Activated T-cell treated with anti-CD3 and anti-CD28 coated beads, Interleukin-2, amount 50 U/mL, for 24 hours (primary cell): ENCODE measurements around the gene OR2B2.

Experiments
- DNase-seq: peaks from one replicate; pipeline ENCODE4 v3.0.0-alpha.2; 2020
- H3K27ac Mint-ChIP-seq: 2 replicates; pipeline ENCODE4 v1.8.0; 2020; ENCODE audit warnings: mild to moderate bottlenecking, mixed read lengths
- H3K27me3 Mint-ChIP-seq: 2 replicates; pipeline ENCODE4 v1.8.0; 2020; ENCODE audit warnings: mixed read lengths
- H3K36me3 Mint-ChIP-seq: 2 replicates; pipeline ENCODE4 v1.8.0; 2020; ENCODE audit warnings: low read depth, mixed read lengths
- H3K4me1 Mint-ChIP-seq: 2 replicates; pipeline ENCODE4 v1.8.0; 2020; ENCODE audit warnings: low read depth, mixed read lengths
- H3K4me3 Mint-ChIP-seq: 2 replicates; pipeline ENCODE4 v1.8.0; 2020; ENCODE audit warnings: mild to moderate bottlenecking, moderate library complexity, mixed read lengths
- H3K9me3 Mint-ChIP-seq: 2 replicates; pipeline ENCODE4 v1.8.0; 2020; ENCODE audit warnings: mixed read lengths

OR2B2 gene

GRCh38 chr6:27866357-27867050, 45.7 kb downstream of the OR2B2 start:
- Mint-ChIP-seq H3K27ac (peak overlapping the region; percentile 99), H3K36me3 (peaks cover 12% of the 10 kb centered on the region), H3K9me3 (no peaks in the 10 kb centered on the region), H3K4me3 (peak overlapping the region; percentile 96), H3K27me3 (no peaks in the 10 kb centered on the region), H3K4me1 (peaks cover 62% of the 10 kb centered on the region)
- DNase-seq, result no peak

- H3K36me3 Mint-ChIP-seq, result peaks cover 12% of the 10 kb centered on the region
- H3K27me3 Mint-ChIP-seq, result no peaks in the 10 kb centered on the region
- peak; percentile 56 for DNase-seq
- H3K4me3 Mint-ChIP-seq, result peak overlapping the region; percentile 96
- peak overlapping the region; percentile 99 for H3K27ac Mint-ChIP-seq
- H3K9me3 Mint-ChIP-seq, result no peaks in the 10 kb centered on the region
- H3K4me1 Mint-ChIP-seq, result peaks cover 56% of the 10 kb centered on the region
These were observed 46.3 kb downstream of the OR2B2 start for GRCh38 chr6:27865850-27866356.

- no peaks in the 10 kb centered on the region for H3K9me3 Mint-ChIP-seq
- peaks cover 12% of the 10 kb centered on the region for H3K36me3 Mint-ChIP-seq
- no peaks in the 10 kb centered on the region for H3K27me3 Mint-ChIP-seq
- DNase-seq, result peak; percentile 79
- peak overlapping the region; percentile 99 for H3K27ac Mint-ChIP-seq
- H3K4me3 Mint-ChIP-seq, result peak overlapping the region; percentile 96
- peaks cover 51% of the 10 kb centered on the region for H3K4me1 Mint-ChIP-seq
These were observed 47.0 kb downstream of the OR2B2 start for GRCh38 chr6:27864906-27865849.

GRCh38 chr6:27863962-27864905, 48.0 kb downstream of the OR2B2 start:
- peak; percentile 56 for DNase-seq
- Mint-ChIP-seq H3K4me3 (peak overlapping the region; percentile 96), H3K9me3 (no peaks in the 10 kb centered on the region), H3K27me3 (no peaks in the 10 kb centered on the region), H3K36me3 (peaks cover 12% of the 10 kb centered on the region), H3K4me1 (peaks cover 51% of the 10 kb centered on the region), H3K27ac (peak overlapping the region; percentile 99)

GRCh38 chr6:27862396-27863066, 49.7 kb downstream of the OR2B2 start:
- H3K4me3 Mint-ChIP-seq, result no peak overlapping the region
- no peaks in the 10 kb centered on the region for H3K9me3 Mint-ChIP-seq
- H3K27ac Mint-ChIP-seq, result no peak overlapping the region
- no peaks in the 10 kb centered on the region for H3K27me3 Mint-ChIP-seq
- DNase-seq, result no peak
- H3K36me3 Mint-ChIP-seq, result peaks cover 12% of the 10 kb centered on the region
- H3K4me1 Mint-ChIP-seq, result peaks cover 42% of the 10 kb centered on the region

- Mint-ChIP-seq H3K27ac (no peak overlapping the region), H3K27me3 (no peaks in the 10 kb centered on the region), H3K4me3 (no peak overlapping the region), H3K9me3 (no peaks in the 10 kb centered on the region), H3K4me1 (peaks cover 38% of the 10 kb centered on the region), H3K36me3 (peaks cover 12% of the 10 kb centered on the region)
- DNase-seq, result no peak
These were observed 50.3 kb downstream of the OR2B2 start for GRCh38 chr6:27861861-27862260.

- Mint-ChIP-seq H3K9me3 (no peaks in the 10 kb centered on the region), H3K4me3 (no peak overlapping the region), H3K27ac (no peak overlapping the region), H3K27me3 (no peaks in the 10 kb centered on the region), H3K36me3 (peaks cover 12% of the 10 kb centered on the region), H3K4me1 (peaks cover 33% of the 10 kb centered on the region)
- DNase-seq, result no peak
These were observed 50.8 kb downstream of the OR2B2 start for GRCh38 chr6:27861276-27861840.
